HG03442 (cell line): ENCODE data around the gene MANEA.
A peak's percentile ranks its signal among the peaks of the same experiment; 100 is the strongest.
"Not testable (repeated sequence)": the region's sequence is repeated elsewhere in the genome, so short reads cannot be mapped to it uniquely, and the experiment has no call there.

Experiments
- ATAC-seq: cut with Tn5 transposase; IDR thresholded peaks from one replicate; pipeline ENCODE4 v1.9.1; 2021; ENCODE audit warnings: mild to moderate bottlenecking, moderate library complexity; ENCODE audit not compliant: unreplicated experiment

Gene MANEA

GRCh38 chr6:95577304-95578105 is at the start of gene MANEA:
Gene MANEA, plus strand, starts transcription at chr6:95577535. Its CDS starts 8,905 bp downstream, at chr6:95586440.
- peak; percentile 75 for ATAC-seq

DNA sequence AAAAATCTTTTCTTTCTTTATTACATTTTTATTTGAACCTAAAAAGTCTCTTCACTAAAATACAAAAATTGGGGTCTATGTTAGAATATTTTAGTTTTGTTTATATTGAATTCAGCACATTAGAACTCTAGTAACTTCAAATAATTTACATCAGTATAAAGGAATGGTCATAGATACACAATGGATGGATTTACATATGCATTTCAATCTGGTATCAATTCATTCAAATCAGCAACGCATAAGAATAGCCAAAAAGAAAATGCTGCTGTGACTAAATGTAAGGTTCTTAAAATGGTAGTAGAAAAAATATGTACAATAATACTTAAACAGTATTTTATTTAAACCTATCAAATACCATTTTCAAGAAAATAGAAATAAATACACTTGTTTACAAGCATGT is 47.6 kb upstream of the MANEA start:
- ATAC-seq: no peak

DNA sequence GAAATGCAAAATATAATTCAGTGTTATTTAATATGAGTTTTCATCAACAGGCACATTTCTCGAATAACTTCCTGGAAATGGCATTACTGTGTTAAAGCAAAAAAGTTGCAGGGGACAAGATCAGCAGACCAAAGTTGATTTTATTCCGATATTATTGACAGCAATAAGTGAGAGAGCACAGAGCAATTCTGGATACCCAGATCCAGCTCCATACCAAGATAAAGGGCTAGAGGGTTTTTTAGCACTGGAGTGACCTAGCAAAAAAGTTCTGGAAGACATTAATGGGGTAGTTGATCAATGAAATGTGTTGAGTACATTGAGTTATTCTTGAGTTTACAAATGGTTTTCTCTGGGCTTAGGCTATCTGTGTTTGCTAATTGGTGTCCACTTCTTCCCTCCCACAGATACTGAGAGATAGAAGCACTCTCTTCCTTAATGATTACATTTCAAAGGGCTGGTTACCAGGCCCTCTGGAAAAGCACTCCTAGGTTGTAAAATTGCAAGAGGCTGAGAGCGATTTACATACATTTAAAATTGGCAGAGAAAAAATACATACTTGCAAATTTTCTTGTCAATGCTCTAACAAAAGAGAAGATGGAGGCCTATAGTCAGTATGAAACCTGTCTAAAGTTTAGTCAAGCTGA is 47.0 kb upstream of the MANEA start:
- no peak for ATAC-seq

DNA sequence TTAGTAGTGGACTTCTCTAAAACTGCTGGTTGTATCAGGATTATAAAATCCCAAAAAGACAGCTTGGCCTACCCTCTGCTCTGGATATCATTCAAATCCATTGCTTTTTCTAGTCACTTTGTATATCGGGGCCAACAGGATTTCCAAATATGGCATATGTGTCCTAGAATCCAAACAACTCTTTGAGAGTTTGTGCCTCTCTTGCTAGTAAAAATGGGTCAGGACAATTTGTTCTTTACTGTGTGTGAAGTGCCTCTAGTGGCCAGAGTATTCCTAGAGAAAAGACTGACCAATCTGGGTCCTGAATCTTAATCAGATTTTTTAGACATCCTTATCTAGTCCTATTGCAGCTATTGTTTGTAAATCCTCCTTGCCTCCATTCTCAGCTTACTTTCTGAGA is 33.5 kb upstream of the MANEA start:
- no peak for ATAC-seq

DNA sequence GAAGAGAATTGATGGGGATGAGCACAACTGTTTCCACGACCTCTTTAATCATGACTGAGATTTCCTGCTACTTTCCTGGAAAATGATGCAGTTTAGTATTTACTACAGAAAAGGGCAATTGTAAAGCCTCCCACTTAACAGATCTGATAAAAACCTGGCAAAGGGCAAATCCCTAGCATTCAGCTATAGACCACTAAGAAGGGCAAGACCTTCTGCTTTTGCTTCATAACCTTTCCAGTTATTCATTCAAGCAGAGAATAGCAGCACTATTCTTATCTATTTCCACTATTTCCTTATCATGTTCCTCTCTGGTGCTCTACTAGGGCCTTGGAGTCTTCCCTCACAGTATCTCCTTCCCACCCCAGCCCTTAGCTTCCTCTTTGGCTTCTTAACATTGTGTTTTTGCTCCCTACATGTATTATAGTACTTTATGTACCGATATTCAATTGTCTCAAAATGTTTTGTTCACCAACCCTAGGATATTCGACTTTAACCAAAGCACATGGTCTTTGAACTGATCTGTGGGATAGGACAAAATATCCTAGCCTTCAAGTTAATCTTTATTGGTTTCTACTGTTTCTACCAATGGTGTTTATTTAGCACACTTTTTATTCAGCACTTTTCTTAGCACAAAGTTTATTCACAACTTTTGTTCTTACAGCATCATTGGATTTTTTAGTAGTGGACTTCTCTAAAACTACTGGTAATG is 32.7 kb upstream of the MANEA start:
- no peak for ATAC-seq

- ATAC-seq: no peak
Measured at GRCh38 chr6:95545226-95545625, 32.1 kb upstream of the MANEA start.

DNA sequence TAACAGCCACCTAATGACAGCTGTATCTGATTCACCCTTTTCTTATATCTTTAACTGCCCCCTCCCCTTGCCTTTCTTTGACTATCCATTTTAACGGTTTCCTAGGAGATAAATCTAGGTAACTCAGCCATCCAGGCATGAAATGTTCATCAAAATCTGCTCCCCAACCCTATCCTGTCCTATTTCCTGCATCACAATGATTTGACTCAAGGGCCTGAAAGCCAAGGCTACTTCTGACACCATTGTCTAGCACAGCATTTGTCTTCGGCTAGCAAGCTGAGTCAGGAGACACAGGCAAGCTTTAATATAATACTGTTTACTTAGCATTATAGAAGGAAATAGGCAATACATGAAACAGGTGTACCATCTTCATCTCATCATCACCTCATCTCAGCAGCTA is 31.6 kb upstream of the MANEA start:
- ATAC-seq: no peak

DNA sequence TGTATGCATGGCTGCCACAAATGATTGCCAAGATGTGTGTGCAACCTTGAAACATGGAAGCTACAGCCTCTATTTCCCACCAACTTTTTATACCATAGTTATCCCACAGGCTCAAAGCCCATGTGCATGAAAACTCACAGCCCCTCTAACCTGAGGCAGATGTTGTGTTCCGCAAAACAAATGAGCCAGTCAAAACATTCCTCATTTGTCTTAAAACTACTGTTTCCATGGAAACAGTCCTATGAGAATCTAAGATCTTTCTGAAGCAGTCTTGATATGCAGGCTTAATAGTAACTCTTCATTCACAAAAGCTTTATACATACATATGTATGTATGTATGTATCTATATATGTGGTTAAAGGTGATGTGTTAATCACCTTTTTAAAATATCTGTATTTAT is 31.2 kb upstream of the MANEA start:
- no peak for ATAC-seq

- no peak for ATAC-seq
Measured at GRCh38 chr6:95547043-95547442, 30.3 kb upstream of the MANEA start.

DNA sequence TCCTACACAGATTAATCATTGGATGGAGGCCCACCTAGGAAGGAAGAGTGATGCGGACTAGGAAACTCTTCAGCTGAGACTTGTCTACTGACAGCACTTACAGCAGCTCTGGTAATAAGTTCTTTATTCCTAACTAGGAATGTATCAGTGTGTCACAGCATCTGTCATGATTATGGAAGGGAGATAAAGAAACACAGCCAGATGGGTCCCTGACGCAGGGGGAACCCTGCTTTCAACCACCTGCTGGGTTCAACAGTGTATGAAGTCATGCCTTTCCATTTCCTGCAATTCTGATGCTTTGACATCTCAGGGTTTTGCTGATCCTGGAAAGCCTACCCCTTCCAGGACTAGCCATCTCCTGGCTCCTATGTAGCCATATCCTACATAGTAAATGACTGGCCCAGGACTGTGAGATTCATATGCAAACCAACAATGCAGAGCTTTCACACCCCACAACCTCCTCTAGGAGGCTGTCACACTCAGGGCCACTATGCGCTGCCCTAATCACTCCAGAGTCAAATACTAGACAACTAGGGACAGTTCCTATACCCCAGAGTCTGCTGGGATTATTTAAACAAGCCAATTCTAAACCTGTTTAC is 29.0 kb upstream of the MANEA start:
- ATAC-seq: no peak

DNA sequence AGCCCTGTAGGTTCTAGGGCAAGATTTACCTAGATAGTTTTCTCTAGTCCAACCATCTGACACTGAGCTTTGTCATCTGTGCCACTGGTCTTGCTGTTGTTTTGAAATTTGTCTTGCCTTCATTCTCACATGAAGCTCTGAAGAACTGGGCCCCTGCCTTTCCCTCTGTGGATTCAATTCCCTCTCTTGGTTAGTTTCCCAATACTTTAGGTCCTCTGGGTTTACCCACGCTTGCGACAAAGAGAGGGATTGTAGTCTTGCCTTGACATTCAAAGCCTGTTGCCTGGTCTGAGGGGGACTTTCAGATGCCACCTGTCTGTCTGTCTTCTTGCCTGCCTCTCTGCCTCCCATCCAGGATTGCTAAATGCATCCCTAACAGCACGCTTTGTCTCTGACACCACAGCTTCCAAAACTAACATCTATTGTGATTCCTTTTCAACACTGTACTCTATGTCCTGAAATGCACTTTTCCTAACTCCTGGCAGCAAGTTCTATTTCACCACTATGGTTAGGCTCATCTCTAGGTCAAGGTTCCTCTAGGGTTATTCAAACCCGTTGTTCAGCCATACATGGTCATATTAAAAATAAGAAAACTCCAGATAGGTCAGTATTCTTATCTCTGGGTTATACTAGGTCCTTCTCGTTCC is 25.5 kb upstream of the MANEA start:
- no peak for ATAC-seq

DNA sequence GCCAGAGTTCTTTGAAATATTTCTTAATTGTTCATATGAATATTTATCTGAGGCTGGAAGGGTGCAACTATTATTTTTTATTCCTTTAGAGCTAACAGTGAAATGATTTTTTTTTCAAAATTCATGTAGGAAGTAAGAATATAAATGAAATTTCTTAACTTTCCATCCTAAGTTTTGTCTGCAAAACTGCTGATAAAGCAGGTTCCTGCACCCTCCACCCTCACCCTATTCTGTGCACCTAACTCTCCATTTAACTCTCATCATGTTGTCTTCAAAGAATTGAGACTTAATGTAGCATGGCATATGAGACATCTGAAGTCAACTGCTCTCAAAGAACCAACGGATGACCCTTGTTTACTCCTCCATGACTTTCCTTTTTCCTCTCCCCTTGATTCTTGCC is 23.5 kb upstream of the MANEA start:
- ATAC-seq: no peak

DNA sequence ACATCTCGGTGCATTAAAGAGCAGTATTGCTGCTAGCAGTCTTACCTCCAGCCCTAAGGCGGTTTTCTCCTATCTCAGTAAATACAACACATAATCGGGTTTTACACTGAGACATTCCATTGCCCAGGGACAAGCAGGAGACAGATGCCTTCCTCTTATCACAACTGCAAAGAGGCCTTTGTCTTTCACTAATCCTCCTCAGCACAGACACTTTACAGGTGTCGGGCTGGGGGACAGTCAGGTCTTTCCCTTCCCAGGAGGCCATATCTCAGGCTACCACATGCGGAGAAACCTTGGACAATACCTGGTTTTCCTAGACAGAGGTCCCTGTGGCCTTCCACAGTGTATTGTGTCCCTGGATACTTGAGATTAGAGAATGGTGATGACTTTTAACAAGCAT is 16.4 kb upstream of the MANEA start:
- not testable (repeated sequence) for ATAC-seq

DNA sequence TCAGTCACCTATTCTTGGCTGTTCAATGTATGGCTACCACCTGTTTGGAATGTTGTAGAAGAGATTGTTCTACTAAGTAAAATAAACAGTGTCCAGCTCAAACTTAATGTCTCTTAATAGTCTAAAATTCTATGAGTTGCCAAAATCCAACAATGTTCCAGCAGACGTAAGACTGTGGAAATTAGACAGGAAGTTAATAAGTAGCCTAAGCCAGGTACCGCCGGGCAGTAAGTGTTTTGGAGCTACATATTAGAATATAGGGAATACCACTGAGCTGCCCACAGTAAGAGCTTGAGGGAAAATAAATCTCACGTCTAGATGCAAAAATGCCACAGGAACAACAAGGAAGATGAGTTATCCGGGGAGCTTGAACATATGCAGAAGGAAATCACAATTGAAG is 7.8 kb upstream of the MANEA start:
- no peak for ATAC-seq

DNA sequence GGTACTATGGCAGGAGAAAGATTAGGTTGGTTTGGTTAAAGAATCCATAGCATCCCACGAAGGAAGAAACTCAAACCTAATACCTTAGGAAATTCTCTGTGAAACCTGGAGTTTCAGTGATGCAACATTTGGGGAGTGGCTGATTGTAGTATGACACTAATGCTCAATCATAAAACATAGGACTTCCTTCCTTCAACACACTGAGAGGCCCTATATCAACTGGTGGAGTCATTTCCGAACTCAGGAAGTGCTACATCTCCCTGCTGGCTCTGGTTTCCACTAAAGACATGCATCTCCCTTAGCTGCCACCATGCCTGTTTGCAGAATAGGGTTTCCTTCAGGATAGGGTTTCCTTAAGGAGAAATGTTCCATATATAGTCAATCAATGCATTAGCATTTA is 5.2 kb upstream of the MANEA start:
- no peak for ATAC-seq

GRCh38 chr6:95574811-95575210 is 2.5 kb upstream of the MANEA start:
- no peak for ATAC-seq

DNA sequence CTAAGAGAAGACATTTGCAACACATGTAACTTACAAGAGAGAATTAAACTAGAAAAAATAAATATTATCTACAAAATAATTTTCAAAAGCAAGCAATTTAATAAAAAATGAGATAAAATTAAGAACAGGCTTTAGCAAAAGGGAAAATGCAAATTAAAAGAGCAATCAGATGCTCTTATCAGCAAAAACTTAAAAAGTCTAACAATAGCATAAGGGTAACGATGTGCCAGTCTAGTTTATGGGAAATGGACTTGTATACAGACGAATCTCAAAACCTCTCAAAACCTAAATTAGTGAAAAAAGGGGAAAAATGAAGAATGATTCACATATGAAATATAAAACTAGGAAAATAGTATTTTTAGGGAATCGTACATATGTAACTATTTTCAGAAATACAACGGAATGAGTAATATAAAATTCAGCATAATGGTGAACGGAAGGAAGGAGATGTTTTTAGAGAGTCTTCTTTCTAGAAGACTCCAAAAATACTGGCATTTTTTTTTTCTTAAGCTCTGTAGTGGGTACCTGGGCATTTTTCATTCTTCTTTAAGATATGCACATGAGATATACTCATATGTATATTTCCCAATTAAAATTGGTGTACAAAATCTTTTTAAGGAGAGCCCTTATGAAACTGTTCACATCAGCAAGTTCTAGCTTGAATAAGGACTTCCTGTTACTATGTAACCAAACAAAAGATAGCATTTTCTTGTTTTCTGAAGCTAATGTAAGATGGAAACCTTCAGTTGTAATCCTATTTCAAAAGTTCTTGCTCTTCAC is 927 bp upstream of the MANEA start:
- peak; percentile 18 for ATAC-seq

GRCh38 chr6:95576998-95577303 is 384 bp upstream of the MANEA start:
- no peak for ATAC-seq

DNA sequence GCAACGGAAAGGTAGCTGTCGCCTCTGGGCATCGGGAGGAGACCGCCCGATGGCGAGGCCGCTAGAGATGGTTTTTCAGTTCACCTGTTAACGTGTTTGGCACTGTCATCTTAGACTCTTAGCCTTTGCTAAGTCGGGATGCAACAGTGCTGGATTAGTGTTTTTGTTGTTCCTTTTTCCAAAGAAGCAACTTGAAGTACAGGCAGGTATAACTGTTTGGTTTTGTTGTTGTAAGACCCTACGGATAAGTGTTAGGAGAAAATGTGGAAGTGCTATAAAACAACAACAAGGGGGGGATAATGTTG is 723 bp downstream of the MANEA start:
- peak; percentile 6 for ATAC-seq

DNA sequence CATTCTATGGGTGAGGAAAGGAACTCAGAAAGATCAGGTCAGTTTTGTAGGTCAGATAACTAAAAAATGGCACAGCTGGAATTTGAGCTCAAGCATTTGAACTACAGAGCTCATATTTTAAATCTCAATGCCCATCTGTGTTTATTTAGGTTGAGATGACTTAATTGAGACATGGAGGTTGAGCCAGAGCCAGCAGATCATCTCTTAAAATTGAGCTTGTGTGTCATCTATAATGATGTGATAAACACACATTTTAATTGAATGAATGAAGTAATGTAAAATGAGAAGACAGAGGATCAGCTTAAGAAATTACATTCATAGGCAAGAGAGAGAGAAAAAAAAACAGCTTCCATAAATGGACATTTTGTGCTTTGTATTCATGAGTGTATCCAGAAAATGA is 3.7 kb downstream of the MANEA start:
- ATAC-seq: no peak

DNA sequence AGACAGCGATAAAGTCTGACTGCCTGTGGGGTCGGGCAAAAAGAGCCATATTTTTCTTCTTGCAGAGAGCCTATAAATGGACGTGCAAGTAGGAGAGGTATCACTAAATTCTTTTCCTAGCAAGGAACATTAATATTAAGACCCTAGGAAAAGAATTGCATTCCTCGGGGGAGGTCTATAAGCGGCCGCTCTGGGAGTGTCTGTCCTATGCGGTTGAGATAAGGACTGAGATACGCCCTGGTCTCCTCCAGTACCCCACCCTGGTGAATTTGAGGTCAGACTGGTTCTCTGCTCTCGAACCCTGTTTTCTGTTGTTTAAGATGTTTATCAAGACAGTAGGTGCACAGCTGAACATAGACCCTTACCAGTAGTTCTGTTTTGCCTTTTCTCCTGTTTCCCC is 6.9 kb downstream of the MANEA start:
- ATAC-seq: not testable (repeated sequence)
